Activated CD4-positive, alpha-beta memory T cell treated with anti-CD3 and anti-CD28 coated beads, Interleukin-2, amount 10 ng/mL, durations not matched to agents 7 days and 5 days (primary cell): ENCODE data around the gene COL19A1. TPM values are rescaled to one million over a fixed set of nuclear protein-coding genes. Genes with fewer than 3 reads are reported as not detected.
A peak's percentile ranks its signal among the peaks of the same experiment; 100 is the strongest.

ENCODE experiments used
- CTCF ChIA-PET: fragments of 350-600 bp; sonication (Branson Sonifier 250); formaldehyde crosslinking; loops from one replicate; lab custom pipeline; 2021; ENCODE audit warnings: antibody characterized with exemption, inconsistent platforms; lab: Charles Lee
- POLR2A ChIA-PET: fragments of 350-600 bp; sonication (Branson Sonifier 250); formaldehyde crosslinking; loops from one replicate; lab custom pipeline; 2021; ENCODE audit warnings: antibody characterized with exemption; lab: Charles Lee
- DNase-seq: peaks from one replicate; pipeline ENCODE4 v3.0.0-alpha.2; 2020
- H3K27ac Mint-ChIP-seq: one replicate; pipeline ENCODE4 v1.8.0; 2021; ENCODE audit warnings: mild to moderate bottlenecking, mixed read lengths
- H3K27me3 Mint-ChIP-seq: one replicate; pipeline ENCODE4 v1.8.0; 2021; ENCODE audit warnings: mixed read lengths
- H3K36me3 Mint-ChIP-seq: one replicate; pipeline ENCODE4 v1.8.0; 2021; ENCODE audit warnings: low read depth, mixed read lengths
- H3K4me1 Mint-ChIP-seq: one replicate; pipeline ENCODE4 v1.8.0; 2021; ENCODE audit warnings: mixed read lengths
- H3K4me3 Mint-ChIP-seq: one replicate; pipeline ENCODE4 v1.8.0; 2021; ENCODE audit warnings: mild to moderate bottlenecking, mixed read lengths
- H3K9me3 Mint-ChIP-seq: one replicate; pipeline ENCODE4 v1.8.0; 2021; ENCODE audit warnings: mixed read lengths
- total RNA-seq, 2 experiments: library from RNA; stranded (reverse); gene quantifications; one replicate each; pipeline ENCODE4 v1.2.3, GENCODE V29; 2021

The COL19A1 gene
- total RNA-seq, 2 experiments from 2014 or later = 0.03 TPM

- DNase-seq = no peak
- Mint-ChIP-seq H3K27ac (no peak overlapping the region), H3K4me3 (no peak overlapping the region), H3K9me3 (no peaks in the 10 kb centered on the region), H3K27me3 (peaks cover 5% of the 10 kb centered on the region), H3K36me3 (no peaks in the 10 kb centered on the region), H3K4me1 (no peaks in the 10 kb centered on the region)
- CTCF ChIA-PET = no interaction called here
- POLR2A ChIA-PET = no interaction called here
These were observed 275.7 kb downstream of the COL19A1 start for GRCh38 chr6:70142034-70142433.

DNA sequence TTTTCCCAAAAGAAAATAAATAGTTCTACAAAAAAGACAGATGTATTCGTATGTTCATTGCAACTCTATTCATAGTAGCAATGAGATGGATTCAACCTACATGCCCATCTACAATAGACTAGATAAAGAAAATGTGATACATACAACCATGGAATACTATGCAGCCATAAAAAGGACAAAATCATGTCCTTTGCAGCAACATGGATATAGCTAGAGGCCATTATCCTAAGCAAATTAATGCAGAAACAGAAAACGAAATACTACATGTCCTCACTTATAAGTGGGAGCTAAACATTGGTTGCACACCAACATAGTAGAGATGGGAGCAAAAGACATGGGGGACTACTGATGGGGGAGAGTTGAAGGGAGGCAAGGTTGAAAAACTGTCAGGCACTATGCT is 278.8 kb downstream of the COL19A1 start:
- no peaks in the 10 kb centered on the region for H3K36me3 Mint-ChIP-seq
- no peaks in the 10 kb centered on the region for H3K4me1 Mint-ChIP-seq
- no peak overlapping the region for H3K27ac Mint-ChIP-seq
- no peak overlapping the region for H3K4me3 Mint-ChIP-seq
- POLR2A ChIA-PET = no interaction called here
- H3K9me3 Mint-ChIP-seq = no peaks in the 10 kb centered on the region
- no peaks in the 10 kb centered on the region for H3K27me3 Mint-ChIP-seq
- no peak for DNase-seq
- CTCF ChIA-PET = no interaction called here

- Mint-ChIP-seq H3K4me3 (no peak overlapping the region), H3K36me3 (no peaks in the 10 kb centered on the region), H3K27me3 (no peaks in the 10 kb centered on the region), H3K4me1 (no peaks in the 10 kb centered on the region), H3K9me3 (no peaks in the 10 kb centered on the region), H3K27ac (no peak overlapping the region)
- POLR2A ChIA-PET = no interaction called here
- CTCF ChIA-PET = no interaction called here
- no peak for DNase-seq
These were observed 282.9 kb downstream of the COL19A1 start for GRCh38 chr6:70149209-70149788.

GRCh38 chr6:70150521-70150920 is 284.2 kb downstream of the COL19A1 start:
- Mint-ChIP-seq H3K9me3 (no peaks in the 10 kb centered on the region), H3K36me3 (no peaks in the 10 kb centered on the region), H3K27ac (no peak overlapping the region), H3K27me3 (no peaks in the 10 kb centered on the region), H3K4me3 (no peak overlapping the region), H3K4me1 (no peaks in the 10 kb centered on the region)
- CTCF ChIA-PET = no interaction called here
- DNase-seq = no peak
- POLR2A ChIA-PET = no interaction called here

- DNase-seq = no peak
- H3K4me3 Mint-ChIP-seq = no peak overlapping the region
- H3K4me1 Mint-ChIP-seq = no peaks in the 10 kb centered on the region
- H3K27ac Mint-ChIP-seq = no peak overlapping the region
- H3K36me3 Mint-ChIP-seq = no peaks in the 10 kb centered on the region
- POLR2A ChIA-PET = no interaction called here
- CTCF ChIA-PET = no interaction called here
- no peaks in the 10 kb centered on the region for H3K27me3 Mint-ChIP-seq
- H3K9me3 Mint-ChIP-seq = no peaks in the 10 kb centered on the region
These were observed 285.3 kb downstream of the COL19A1 start for GRCh38 chr6:70151616-70152015.

GRCh38 chr6:70152786-70153185 is 286.4 kb downstream of the COL19A1 start:
- H3K36me3 Mint-ChIP-seq = no peaks in the 10 kb centered on the region
- no peaks in the 10 kb centered on the region for H3K4me1 Mint-ChIP-seq
- DNase-seq = no peak
- no peaks in the 10 kb centered on the region for H3K9me3 Mint-ChIP-seq
- CTCF ChIA-PET = no interaction called here
- POLR2A ChIA-PET = no interaction called here
- no peak overlapping the region for H3K4me3 Mint-ChIP-seq
- peaks cover 2% of the 10 kb centered on the region for H3K27me3 Mint-ChIP-seq
- no peak overlapping the region for H3K27ac Mint-ChIP-seq

- Mint-ChIP-seq H3K27me3 (peaks cover 8% of the 10 kb centered on the region), H3K4me3 (no peak overlapping the region)
- CTCF ChIA-PET = no interaction called here
These were observed 290.7 kb downstream of the COL19A1 start for GRCh38 chr6:70157086-70157485.

DNA sequence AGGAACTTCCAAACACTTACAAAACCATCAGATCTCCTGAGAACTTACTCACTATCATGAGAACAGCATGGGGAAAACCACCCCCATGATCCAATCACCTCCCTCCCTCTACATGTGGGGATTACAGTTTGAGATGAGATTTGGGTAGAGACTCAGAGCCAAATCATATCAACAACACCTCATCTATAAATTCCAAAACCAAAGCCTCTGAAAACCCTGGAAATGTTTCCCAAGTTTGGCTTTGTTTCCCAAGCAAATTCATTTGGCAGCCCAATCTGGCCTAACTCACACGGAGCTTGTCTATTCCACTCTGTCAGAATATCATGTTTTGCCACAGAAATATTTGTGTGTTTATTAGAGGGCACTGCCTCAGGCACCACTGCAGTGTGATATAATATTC is 293.9 kb downstream of the COL19A1 start:
- CTCF ChIA-PET = no interaction called here
- H3K4me1 Mint-ChIP-seq = no peaks in the 10 kb centered on the region

More at GRCh38 chr6:70157086-70157485, 290.7 kb downstream of the COL19A1 start:
- no peak overlapping the region for H3K27ac Mint-ChIP-seq
- no peaks in the 10 kb centered on the region for H3K9me3 Mint-ChIP-seq
- H3K4me1 Mint-ChIP-seq = no peaks in the 10 kb centered on the region
- no peak for DNase-seq
- POLR2A ChIA-PET = no interaction called here
- H3K36me3 Mint-ChIP-seq = no peaks in the 10 kb centered on the region

GRCh38 chr6:70162972-70163371 is 296.6 kb downstream of the COL19A1 start:
- Mint-ChIP-seq H3K4me3 (no peak overlapping the region), H3K9me3 (no peaks in the 10 kb centered on the region), H3K27me3 (peaks cover 21% of the 10 kb centered on the region), H3K36me3 (no peaks in the 10 kb centered on the region), H3K27ac (no peak overlapping the region), H3K4me1 (no peaks in the 10 kb centered on the region)
- no peak for DNase-seq
- POLR2A ChIA-PET = no interaction called here
- CTCF ChIA-PET = no interaction called here

More for the DNA sequence above, 293.9 kb downstream of the COL19A1 start:
- Mint-ChIP-seq H3K27me3 (peaks cover 12% of the 10 kb centered on the region), H3K27ac (no peak overlapping the region), H3K36me3 (no peaks in the 10 kb centered on the region), H3K9me3 (no peaks in the 10 kb centered on the region), H3K4me3 (no peak overlapping the region)
- no peak for DNase-seq
- POLR2A ChIA-PET = no interaction called here

GRCh38 chr6:70163795-70164194 is 297.4 kb downstream of the COL19A1 start:
- DNase-seq = no peak
- H3K4me1 Mint-ChIP-seq = no peaks in the 10 kb centered on the region
- H3K27ac Mint-ChIP-seq = no peak overlapping the region
- H3K27me3 Mint-ChIP-seq = peaks cover 23% of the 10 kb centered on the region
- POLR2A ChIA-PET = no interaction called here
- no peaks in the 10 kb centered on the region for H3K36me3 Mint-ChIP-seq
- H3K9me3 Mint-ChIP-seq = no peaks in the 10 kb centered on the region
- H3K4me3 Mint-ChIP-seq = no peak overlapping the region
- CTCF ChIA-PET = no interaction called here

GRCh38 chr6:70164556-70164955 is 298.2 kb downstream of the COL19A1 start:
- peaks cover 26% of the 10 kb centered on the region for H3K27me3 Mint-ChIP-seq
- ChIA-PET POLR2A (no interaction called here), CTCF (no interaction called here)
- H3K9me3 Mint-ChIP-seq = no peaks in the 10 kb centered on the region
- H3K36me3 Mint-ChIP-seq = no peaks in the 10 kb centered on the region
- no peaks in the 10 kb centered on the region for H3K4me1 Mint-ChIP-seq
- no peak overlapping the region for H3K27ac Mint-ChIP-seq
- DNase-seq = no peak
- H3K4me3 Mint-ChIP-seq = no peak overlapping the region

DNA sequence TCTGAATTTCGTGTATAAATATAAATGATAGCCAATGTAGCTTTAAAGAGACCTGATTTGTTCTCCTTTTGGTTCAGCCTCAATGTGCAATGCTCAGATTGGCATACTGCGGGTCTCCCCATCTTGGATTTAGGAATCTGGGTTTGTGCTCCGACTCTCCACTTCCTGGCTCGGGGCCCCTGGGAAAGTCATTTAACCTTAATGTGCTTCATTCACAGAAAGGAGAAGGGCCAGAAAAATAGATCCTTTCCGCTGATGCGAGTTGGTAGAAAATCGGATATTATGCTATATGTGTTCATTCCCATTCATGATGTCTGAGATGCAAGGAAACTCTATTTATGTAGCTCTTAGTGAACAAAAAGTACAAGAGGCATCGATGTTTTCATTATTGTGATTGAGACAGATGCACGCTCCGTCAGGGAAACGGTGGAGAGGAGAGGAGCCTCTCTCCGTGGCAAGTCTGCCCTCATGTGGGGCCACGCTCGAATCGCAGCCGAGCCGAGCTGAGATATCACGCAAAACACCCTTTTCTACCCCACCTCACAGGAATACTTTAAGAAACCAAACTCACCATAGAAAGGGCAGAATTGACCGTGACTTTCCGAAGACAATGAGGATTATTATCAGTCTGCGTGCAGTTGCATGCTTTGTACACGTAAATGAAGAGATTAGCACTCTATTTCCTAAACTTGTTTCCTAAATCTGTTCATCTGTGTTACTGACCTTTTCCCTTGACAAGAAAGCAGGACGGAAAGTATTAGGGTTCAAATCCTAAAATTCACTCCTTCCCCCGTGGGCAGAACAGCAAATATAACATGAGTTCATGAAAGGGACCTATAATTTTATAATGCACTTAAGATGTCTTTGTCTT is 300.0 kb downstream of the COL19A1 start:
- Mint-ChIP-seq H3K27me3 (peaks cover 29% of the 10 kb centered on the region), H3K9me3 (no peaks in the 10 kb centered on the region), H3K4me1 (no peaks in the 10 kb centered on the region), H3K4me3 (no peak overlapping the region), H3K27ac (no peak overlapping the region), H3K36me3 (no peaks in the 10 kb centered on the region)
- CTCF ChIA-PET = interaction anchor here (0.9 to 1.0 kb wide), 2 partner anchors 10 to 54 kb away, joined by 4 read pairs; no protein-coding TSS in a partner anchor
- POLR2A ChIA-PET = interaction anchor here (0.7 kb wide), 1 partner anchor 370 kb away, joined by 3 read pairs; the partner anchor contains the start of gene LMBRD1
- DNase-seq = peak; percentile 39

- no peak for DNase-seq
- no peaks in the 10 kb centered on the region for H3K4me1 Mint-ChIP-seq
- H3K4me3 Mint-ChIP-seq = no peak overlapping the region
- no peaks in the 10 kb centered on the region for H3K9me3 Mint-ChIP-seq
- no peaks in the 10 kb centered on the region for H3K36me3 Mint-ChIP-seq
- H3K27me3 Mint-ChIP-seq = peaks cover 25% of the 10 kb centered on the region
- CTCF ChIA-PET = no interaction called here
- H3K27ac Mint-ChIP-seq = no peak overlapping the region
- POLR2A ChIA-PET = no interaction called here
These were observed 302.5 kb downstream of the COL19A1 start for GRCh38 chr6:70168681-70169377.
